PFSK-1 (cell line): ENCODE results near the gene SLC39A7.

ENCODE experiments used
- FOXP2 ChIP-seq: optimal IDR thresholded peaks from 2 replicates; pipeline ENCODE3; 2011; ENCODE audit warnings: borderline replicate concordance, control low read depth, inconsistent platforms; ENCODE audit not compliant: insufficient read depth; ENCODE audit errors: extremely low read length, extremely low read depth
- POLR2AphosphoS5 ChIP-seq: IDR thresholded peaks from 2 replicates; pipeline ENCODE4 v1.6.1; 2012; ENCODE audit warnings: low read depth, mild to moderate bottlenecking, control low read depth, low read length, moderate library complexity
- SIN3A ChIP-seq: IDR thresholded peaks from 2 replicates; pipeline ENCODE4 v1.6.1; 2012; ENCODE audit warnings: mild to moderate bottlenecking, low read length, moderate library complexity, borderline replicate concordance; ENCODE audit not compliant: insufficient read depth
- TAF1 ChIP-seq: IDR thresholded peaks from 2 replicates; pipeline ENCODE4 v1.6.1; 2012; ENCODE audit warnings: low read length, control low read depth, borderline replicate concordance; ENCODE audit not compliant: insufficient read depth
- TF ChIP-seq, protein P1 (sequence below), 2 experiments: IDR thresholded peaks; 2 replicates each; pipeline versions ENCODE4 v1.6.1 to v1.8.0; 2011 to 2012; ENCODE audit warnings: low read depth in 2 of 2, low read length in 2 of 2, control low read depth in 1 of 2, inconsistent platforms in 1 of 2, mild to moderate bottlenecking in 1 of 2, moderate library complexity in 1 of 2; ENCODE audit not compliant: insufficient read depth in 1 of 2

DNA sequence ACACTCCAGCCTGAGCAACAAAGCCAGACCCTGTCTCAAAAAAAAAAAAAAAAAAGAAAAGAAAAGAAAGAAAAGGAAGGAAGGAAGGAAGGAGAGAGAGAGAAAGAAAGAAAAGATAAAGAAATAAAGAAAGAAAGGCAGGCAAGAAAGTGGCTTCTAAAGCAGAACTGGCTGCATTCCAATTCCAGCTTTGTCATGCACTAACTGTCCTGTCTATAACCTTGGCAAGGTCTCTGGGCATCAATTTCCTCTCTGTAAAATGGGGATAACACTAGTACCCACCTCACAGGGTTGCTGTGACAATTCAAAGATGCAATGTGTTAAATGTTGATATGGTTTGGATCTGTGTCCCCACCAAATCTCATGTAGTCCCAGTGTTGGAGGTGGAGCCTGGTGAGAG is 35.7 kb downstream of the SLC39A7 start:
- TF ChIP-seq, protein P1, sequence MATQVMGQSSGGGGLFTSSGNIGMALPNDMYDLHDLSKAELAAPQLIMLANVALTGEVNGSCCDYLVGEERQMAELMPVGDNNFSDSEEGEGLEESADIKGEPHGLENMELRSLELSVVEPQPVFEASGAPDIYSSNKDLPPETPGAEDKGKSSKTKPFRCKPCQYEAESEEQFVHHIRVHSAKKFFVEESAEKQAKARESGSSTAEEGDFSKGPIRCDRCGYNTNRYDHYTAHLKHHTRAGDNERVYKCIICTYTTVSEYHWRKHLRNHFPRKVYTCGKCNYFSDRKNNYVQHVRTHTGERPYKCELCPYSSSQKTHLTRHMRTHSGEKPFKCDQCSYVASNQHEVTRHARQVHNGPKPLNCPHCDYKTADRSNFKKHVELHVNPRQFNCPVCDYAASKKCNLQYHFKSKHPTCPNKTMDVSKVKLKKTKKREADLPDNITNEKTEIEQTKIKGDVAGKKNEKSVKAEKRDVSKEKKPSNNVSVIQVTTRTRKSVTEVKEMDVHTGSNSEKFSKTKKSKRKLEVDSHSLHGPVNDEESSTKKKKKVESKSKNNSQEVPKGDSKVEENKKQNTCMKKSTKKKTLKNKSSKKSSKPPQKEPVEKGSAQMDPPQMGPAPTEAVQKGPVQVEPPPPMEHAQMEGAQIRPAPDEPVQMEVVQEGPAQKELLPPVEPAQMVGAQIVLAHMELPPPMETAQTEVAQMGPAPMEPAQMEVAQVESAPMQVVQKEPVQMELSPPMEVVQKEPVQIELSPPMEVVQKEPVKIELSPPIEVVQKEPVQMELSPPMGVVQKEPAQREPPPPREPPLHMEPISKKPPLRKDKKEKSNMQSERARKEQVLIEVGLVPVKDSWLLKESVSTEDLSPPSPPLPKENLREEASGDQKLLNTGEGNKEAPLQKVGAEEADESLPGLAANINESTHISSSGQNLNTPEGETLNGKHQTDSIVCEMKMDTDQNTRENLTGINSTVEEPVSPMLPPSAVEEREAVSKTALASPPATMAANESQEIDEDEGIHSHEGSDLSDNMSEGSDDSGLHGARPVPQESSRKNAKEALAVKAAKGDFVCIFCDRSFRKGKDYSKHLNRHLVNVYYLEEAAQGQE (IDR thresholded peaks at IDR 0.05; ENCODE audit: insufficient read depth in 1 of 2, low read depth in 2 of 2, low read length in 2 of 2): no peak
- TF ChIP-seq POLR2AphosphoS5 (no peak), SIN3A (no peak), TAF1 (no peak), FOXP2 (no peak)
